Measurements from ENCODE around the gene NR2F1-AS1.
A peak's percentile ranks its signal among the peaks of the same experiment; 100 is the strongest.

DNA sequence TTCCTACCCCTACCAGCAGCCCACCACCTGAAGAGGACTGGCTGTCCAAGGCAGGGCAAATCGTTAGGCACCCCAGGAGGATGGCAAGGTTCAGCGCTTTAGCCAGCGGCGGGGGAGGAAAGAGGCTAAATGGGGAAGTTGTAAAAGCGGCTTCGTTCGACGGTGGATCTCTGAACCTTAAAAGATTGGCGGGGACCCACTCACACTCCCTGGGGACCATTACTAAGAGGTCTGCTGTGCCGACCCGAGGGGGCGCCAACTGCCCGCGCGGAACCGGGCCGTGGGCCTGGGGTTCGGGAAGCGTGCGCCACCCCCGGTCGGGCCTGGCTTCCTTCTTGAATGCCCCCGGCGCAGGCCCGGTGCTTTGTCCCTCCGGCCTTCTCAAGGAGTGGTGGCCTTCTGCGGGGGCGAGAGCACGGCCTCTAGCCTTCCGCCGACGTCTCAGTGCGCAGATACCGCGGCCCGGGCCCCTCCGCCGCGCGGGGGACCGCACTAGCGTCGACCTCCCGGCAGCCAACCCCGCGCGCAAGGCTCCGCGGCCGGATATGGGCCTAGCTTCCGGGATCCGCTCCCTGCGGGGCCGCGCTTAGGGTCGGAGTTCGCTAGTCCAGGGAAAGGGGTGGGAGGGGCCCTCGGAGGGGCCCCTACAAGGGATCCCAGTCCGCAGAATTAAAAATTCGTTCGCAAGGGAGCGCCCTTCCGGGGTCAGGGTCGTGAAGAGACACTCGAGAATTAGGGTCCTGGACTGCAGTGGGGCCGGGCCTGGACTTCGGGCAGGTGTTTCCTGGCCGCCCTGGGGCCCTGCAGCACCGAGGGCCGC, 10.5 kb downstream of the NR2F1-AS1 start:
- TF ChIP-seq, protein P1, sequence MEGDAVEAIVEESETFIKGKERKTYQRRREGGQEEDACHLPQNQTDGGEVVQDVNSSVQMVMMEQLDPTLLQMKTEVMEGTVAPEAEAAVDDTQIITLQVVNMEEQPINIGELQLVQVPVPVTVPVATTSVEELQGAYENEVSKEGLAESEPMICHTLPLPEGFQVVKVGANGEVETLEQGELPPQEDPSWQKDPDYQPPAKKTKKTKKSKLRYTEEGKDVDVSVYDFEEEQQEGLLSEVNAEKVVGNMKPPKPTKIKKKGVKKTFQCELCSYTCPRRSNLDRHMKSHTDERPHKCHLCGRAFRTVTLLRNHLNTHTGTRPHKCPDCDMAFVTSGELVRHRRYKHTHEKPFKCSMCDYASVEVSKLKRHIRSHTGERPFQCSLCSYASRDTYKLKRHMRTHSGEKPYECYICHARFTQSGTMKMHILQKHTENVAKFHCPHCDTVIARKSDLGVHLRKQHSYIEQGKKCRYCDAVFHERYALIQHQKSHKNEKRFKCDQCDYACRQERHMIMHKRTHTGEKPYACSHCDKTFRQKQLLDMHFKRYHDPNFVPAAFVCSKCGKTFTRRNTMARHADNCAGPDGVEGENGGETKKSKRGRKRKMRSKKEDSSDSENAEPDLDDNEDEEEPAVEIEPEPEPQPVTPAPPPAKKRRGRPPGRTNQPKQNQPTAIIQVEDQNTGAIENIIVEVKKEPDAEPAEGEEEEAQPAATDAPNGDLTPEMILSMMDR (conservative IDR thresholded peaks at IDR 0.05; ENCODE audit: low read depth in 2 of 2) = peak in 1 of 2 experiments; percentile 20; a peak in 1 of 4 replicates
- TF ChIP-seq EZH2phosphoT487 (IDR thresholded peaks at IDR 0.05; ENCODE audit: unreplicated experiment) (peak; percentile 19), JUNB (IDR thresholded peaks at IDR 0.05; ENCODE audit: unreplicated experiment) (no peak), EZH2 (IDR thresholded peaks at IDR 0.05; ENCODE audit: low read depth, unreplicated experiment) (peak; percentile 90), POLR2AphosphoS5 (IDR thresholded peaks at IDR 0.05; ENCODE audit: low read depth) (peak; percentile 32)
